ENCODE data around the gene GTF3C1. TPM values are rescaled to one million over a fixed set of nuclear protein-coding genes. Genes with fewer than 3 reads are reported as not detected.
A peak's percentile ranks its signal among the peaks of the same experiment; 100 is the strongest.

Gene GTF3C1
- total RNA-seq, 1 donor from 2014 or later: 69.2 TPM

- no peaks in the 10 kb centered on the region for H3K27me3 Mint-ChIP-seq (ENCODE audit: low read depth)
- peaks cover 65% of the 10 kb centered on the region for H3K36me3 Mint-ChIP-seq (ENCODE audit: low read depth)
- H3K9me3 Mint-ChIP-seq (ENCODE audit: low read depth): no peaks in the 10 kb centered on the region
- no peaks in the 10 kb centered on the region for H3K4me1 Mint-ChIP-seq (ENCODE audit: low read depth)
- DNase-seq (ENCODE audit: low spot score): no peak
- TF ChIP-seq, protein P1, sequence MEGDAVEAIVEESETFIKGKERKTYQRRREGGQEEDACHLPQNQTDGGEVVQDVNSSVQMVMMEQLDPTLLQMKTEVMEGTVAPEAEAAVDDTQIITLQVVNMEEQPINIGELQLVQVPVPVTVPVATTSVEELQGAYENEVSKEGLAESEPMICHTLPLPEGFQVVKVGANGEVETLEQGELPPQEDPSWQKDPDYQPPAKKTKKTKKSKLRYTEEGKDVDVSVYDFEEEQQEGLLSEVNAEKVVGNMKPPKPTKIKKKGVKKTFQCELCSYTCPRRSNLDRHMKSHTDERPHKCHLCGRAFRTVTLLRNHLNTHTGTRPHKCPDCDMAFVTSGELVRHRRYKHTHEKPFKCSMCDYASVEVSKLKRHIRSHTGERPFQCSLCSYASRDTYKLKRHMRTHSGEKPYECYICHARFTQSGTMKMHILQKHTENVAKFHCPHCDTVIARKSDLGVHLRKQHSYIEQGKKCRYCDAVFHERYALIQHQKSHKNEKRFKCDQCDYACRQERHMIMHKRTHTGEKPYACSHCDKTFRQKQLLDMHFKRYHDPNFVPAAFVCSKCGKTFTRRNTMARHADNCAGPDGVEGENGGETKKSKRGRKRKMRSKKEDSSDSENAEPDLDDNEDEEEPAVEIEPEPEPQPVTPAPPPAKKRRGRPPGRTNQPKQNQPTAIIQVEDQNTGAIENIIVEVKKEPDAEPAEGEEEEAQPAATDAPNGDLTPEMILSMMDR (IDR thresholded peaks at IDR 0.05): no peak
- H3K27ac Mint-ChIP-seq (ENCODE audit: unreplicated experiment): no peak overlapping the region
- H3K4me3 Mint-ChIP-seq (ENCODE audit: unreplicated experiment): no peak overlapping the region
These were observed 11.2 kb downstream of the GTF3C1 start for GRCh38 chr16:27538528-27538927.

DNA sequence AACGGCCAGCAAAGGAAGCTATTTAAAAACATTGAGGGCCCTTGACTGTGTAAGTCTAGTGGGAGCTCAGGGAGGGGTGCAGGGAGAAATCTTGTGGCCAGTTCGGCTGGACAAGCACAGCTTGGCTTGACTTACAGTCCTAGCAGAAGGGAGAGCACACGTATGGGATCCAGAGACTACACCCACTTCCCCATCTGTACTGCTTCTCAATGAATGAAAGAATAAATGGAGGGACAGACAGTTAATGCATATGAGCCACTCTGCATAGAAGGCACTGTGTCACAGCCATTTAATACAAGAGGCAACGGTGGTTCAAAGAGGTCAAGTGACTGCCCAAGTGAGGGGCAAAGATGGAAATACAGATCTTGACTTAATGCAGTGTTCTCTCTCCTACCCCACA lies 15.5 kb downstream of the GTF3C1 start:
- DNase-seq (ENCODE audit: low spot score): no peak
- H3K9me3 Mint-ChIP-seq (ENCODE audit: low read depth): no peaks in the 10 kb centered on the region
- TF ChIP-seq, protein P1 (IDR thresholded peaks at IDR 0.05): no peak
- H3K4me1 Mint-ChIP-seq (ENCODE audit: low read depth): peaks cover 23% of the 10 kb centered on the region
- peaks cover 64% of the 10 kb centered on the region for H3K36me3 Mint-ChIP-seq (ENCODE audit: low read depth)
- H3K27me3 Mint-ChIP-seq (ENCODE audit: low read depth): no peaks in the 10 kb centered on the region
- no peak overlapping the region for H3K4me3 Mint-ChIP-seq (ENCODE audit: unreplicated experiment)
- no peak overlapping the region for H3K27ac Mint-ChIP-seq (ENCODE audit: unreplicated experiment)

- Mint-ChIP-seq H3K9me3 (ENCODE audit: low read depth) (no peaks in the 10 kb centered on the region), H3K4me3 (ENCODE audit: unreplicated experiment) (no peak overlapping the region), H3K27ac (ENCODE audit: unreplicated experiment) (no peak overlapping the region), H3K27me3 (ENCODE audit: low read depth) (no peaks in the 10 kb centered on the region), H3K36me3 (ENCODE audit: low read depth) (peaks cover 64% of the 10 kb centered on the region), H3K4me1 (ENCODE audit: low read depth) (peaks cover 30% of the 10 kb centered on the region)
- TF ChIP-seq, protein P1 (IDR thresholded peaks at IDR 0.05): no peak
- no peak for DNase-seq (ENCODE audit: low spot score)
These were observed 17.6 kb downstream of the GTF3C1 start for GRCh38 chr16:27531826-27532800.

GRCh38 chr16:27531186-27531585 lies 18.5 kb downstream of the GTF3C1 start:
- peaks cover 30% of the 10 kb centered on the region for H3K4me1 Mint-ChIP-seq (ENCODE audit: low read depth)
- TF ChIP-seq, protein P1 (IDR thresholded peaks at IDR 0.05): no peak
- H3K36me3 Mint-ChIP-seq (ENCODE audit: low read depth): peaks cover 64% of the 10 kb centered on the region
- H3K9me3 Mint-ChIP-seq (ENCODE audit: low read depth): no peaks in the 10 kb centered on the region
- no peak overlapping the region for H3K27ac Mint-ChIP-seq (ENCODE audit: unreplicated experiment)
- H3K27me3 Mint-ChIP-seq (ENCODE audit: low read depth): no peaks in the 10 kb centered on the region
- no peak overlapping the region for H3K4me3 Mint-ChIP-seq (ENCODE audit: unreplicated experiment)
- DNase-seq (ENCODE audit: low spot score): no peak

DNA sequence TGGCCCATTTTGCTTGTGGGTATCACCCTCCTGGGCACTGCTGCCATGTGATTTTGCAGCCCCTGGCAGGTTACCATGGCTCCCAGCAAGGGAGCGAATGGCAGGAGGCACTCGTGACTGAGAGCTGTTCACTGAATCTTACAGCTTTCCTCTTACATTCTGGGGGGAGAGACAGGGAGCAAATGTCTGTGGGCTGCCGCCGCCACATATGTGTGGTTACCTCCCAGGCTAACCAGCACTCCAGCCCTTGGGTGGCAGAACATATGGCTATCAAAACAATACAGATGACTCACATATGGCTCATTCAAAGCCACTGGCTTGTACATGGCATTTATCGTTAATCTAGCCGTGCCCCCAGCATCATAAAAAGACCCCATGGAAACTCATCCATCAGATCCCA lies 19.8 kb downstream of the GTF3C1 start:
- Mint-ChIP-seq H3K27me3 (ENCODE audit: low read depth) (no peaks in the 10 kb centered on the region), H3K9me3 (ENCODE audit: low read depth) (no peaks in the 10 kb centered on the region), H3K4me1 (ENCODE audit: low read depth) (peaks cover 30% of the 10 kb centered on the region), H3K27ac (ENCODE audit: unreplicated experiment) (peak overlapping the region; percentile 84), H3K4me3 (ENCODE audit: unreplicated experiment) (no peak overlapping the region), H3K36me3 (ENCODE audit: low read depth) (peaks cover 64% of the 10 kb centered on the region)
- DNase-seq (ENCODE audit: low spot score): no peak
- TF ChIP-seq, protein P1 (IDR thresholded peaks at IDR 0.05): no peak

Measured in chondrocyte (in vitro differentiated cells).